ENCODE measurements around the gene FRMD7.
"Not testable (repeated sequence)": the region's sequence is repeated elsewhere in the genome, so short reads cannot be mapped to it uniquely, and the experiment has no call there.

FRMD7 gene

DNA sequence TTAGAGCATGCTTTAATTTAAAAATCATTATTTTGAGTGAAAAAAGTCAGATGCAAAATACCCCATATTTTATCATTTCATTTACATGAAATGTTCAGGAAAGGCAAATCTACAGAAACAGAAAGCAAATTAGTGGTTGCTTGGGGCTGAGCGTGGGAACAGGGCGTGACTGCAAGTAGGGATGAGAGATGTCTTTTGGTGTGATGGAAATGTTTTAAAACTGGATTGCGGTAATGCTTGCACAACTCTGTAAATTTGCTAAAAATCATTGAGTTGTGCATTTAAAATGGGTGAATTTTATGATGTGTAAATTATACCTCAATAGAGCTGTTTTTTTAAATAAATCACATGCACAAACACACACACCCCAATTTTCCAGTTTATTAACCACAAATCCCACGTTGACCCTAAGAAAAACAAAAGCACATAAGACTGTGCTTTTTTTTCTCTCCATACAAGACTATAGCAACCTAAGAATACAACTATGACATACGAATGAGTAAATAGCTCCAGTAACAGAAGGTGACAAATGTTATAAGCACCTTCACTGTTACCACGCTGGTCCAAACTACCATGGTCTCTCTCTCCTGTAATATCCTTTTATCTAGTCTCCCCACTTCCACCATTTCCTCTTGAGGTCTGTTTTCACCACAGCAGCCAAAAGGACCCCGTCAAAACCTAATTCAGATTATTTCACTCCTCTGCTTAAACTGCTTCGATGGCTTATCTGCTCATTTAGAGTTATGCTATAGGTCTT, 37.2 kb downstream of the FRMD7 start:
- DNase-seq = peak; percentile 46

DNA sequence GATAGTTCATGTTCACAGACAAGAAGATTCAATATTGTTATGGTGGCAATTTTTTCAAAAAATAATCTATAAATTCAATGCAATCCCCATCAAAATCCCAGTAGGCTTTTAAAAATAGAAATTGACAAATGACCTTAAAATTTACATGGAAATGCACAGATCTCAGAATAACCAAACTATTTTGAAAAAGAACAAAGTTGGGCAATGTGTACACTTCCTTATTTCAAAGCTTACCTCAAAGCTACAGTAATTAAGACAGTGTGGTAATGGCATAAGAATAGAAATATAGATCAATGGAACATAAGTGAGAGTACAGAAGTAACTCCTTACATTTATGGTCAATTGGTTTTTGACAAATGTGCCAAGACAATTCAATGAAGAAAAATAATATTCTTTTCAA, 39.0 kb downstream of the FRMD7 start:
- DNase-seq = peak; percentile 11

- no peak for DNase-seq
Observed at GRCh38 chrX:132086672-132087071, 41.1 kb downstream of the FRMD7 start.

GRCh38 chrX:132085786-132086185, 42.0 kb downstream of the FRMD7 start:
- peak; percentile 20 for DNase-seq

DNA sequence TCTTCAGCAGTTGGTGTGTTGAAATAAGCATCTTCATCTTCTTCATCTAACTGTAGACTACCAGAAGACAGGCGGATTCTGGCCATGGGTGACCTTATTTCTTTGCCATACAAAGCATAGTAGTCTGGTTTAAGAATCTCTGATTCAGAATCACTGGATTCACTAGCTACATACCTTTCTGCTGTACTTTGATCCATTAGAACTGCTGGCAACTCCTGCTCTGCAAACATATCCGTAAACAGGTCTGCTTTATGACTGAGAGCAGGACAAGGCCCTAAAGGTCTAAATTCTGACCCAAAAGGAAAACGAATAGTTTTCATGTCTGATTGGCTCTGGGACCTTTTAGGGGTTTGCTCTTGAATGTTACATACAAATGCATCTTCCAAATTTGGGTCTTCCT, 49.9 kb downstream of the FRMD7 start:
- DNase-seq = no peak

DNA sequence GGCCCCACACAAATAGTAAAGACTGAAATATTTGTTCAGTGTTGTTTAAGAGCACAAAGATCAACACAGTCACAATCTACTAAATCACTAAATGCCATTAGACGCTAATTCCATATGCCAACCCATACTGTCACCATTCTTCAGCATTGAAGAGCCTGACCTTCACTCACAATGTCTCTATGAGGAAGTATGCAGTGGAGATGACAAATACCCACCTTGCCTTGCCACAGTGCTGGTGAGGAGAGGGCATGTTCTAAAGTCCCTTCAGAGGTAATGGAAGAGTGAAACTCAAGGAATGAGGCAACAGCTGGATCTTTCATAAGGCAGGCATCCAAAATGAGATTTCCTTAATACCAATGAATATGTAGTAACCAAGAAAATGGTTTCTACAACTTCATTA, 50.4 kb downstream of the FRMD7 start:
- no peak for DNase-seq

- peak; percentile 33 for DNase-seq
Observed at GRCh38 chrX:132071254-132071653, 56.6 kb downstream of the FRMD7 start.

DNA sequence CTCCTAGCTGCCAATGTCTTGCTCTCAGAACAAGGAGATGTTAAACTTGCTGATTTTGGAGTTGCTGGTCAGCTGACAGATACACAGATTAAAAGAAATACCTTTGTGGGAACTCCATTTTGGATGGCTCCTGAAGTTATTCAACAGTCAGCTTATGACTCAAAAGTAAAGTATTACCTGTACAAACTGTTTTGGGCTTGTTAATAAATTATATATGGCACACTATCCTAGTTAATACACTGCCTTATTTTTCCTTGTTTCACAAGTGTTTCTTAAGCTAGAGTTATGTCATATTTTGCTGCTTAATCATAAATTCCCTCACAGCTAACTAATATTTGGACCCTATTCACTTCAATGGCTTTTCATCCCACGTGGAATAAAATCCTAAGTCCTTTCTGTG, 59.4 kb downstream of the FRMD7 start:
- DNase-seq = no peak

DNA sequence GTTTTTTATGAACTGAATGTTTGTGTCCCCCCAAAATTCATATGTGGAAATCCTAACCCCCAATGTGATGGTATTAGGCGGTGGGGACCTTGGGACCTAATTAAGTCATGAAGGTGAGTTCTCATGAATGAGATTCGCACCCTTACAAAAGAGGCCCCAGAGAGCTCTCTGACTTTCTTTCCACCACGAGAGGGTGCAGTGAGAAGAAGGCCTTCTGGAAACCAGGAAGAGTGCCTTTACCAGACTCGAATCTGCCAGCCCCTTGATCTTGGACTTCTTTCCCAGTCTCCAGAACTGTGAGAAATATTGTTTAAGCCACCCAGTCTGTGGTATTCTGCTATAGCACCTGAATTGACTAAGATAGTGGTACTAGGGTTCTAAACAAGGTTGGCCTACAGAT, 64.0 kb downstream of the FRMD7 start:
- no peak for DNase-seq

GRCh38 chrX:132063334-132063733, 64.5 kb downstream of the FRMD7 start:
- DNase-seq = no peak

DNA sequence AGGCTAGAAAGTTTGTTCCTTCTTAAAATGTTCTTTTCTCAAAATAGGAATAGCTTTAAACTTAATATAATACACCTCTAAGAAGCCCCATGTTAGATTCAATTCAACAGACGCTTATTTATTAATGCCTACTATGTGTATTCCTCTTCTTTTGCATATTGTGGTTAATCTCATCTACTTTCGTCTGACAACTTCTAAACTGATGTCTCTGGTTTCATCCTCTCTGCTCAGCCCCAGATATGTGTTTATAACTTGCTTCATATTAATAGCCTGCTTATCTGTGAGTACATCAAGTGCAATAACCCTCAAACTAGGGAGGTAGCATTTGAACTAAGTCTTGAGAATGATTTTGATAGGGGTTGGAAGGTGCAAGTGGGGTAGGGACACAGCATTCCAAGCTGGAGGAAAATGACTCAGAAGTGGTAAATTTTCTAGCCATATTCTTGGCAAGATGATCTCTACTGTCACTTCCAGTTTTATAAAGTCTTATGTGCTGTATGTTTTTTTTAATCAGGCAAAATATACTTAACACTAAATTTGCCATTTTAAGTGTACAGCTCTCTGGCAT, 67.8 kb downstream of the FRMD7 start:
- DNase-seq = peak; percentile 11

DNA sequence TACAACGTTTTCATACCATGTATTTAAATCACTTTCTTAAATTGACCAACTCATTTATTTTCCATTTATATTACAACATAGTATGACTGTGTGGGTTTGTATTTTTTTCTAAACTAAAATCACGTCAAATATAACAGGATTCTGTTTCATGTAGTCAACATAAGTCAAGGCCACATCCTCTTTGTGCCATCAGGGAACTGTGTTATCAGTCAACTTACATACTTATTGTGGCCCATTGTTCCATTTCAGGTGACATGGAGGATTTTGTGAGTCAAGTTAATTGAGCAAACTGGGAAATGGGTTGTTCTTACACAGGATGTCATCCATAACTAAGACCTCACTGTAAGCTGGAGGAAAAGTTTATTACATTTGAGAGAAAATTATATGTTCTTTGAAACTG, 68.8 kb downstream of the FRMD7 start:
- no peak for DNase-seq

DNA sequence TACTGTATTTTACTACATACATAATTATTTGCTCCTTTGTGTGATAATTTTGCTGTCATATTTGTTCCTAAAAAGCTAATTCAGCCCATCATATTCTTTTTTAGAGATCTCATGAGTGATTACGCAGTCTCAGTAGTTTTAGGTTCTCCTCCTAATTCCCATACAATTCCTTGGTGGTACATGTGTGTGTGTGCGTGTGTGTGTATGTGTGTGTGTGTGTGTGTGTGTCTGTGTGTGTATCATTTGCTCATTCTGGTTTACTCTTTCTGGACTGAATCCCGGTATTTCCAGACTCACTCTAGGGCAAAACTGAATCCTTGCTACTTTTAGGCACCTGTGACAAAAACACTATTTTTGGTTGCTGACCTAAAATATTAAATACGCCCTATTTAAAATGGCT, 69.8 kb downstream of the FRMD7 start:
- DNase-seq = no peak

- not testable (repeated sequence) for DNase-seq
Observed at GRCh38 chrX:132051778-132052177, 76.0 kb downstream of the FRMD7 start.

DNA sequence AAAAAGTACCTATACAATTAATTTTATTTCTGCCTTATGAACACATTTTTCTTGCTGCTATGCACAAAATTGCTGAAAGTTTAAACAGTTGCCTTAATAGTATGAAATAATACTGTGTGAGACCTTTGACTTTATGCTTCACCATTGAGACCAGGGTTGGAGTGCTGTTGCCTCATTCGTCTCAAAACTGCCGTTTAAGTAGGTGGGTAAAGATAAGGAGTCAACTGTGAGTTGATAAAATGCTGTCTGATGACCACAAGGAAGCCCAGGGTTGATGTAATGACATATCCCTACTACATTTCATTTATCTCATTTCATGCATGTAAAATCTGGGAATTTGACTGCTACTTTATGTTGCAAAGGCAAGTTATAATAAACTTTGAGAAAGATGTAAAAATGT, 81.3 kb downstream of the FRMD7 start:
- DNase-seq = peak; percentile 67

- no peak for DNase-seq
Observed at GRCh38 chrX:132045456-132045855, 82.4 kb downstream of the FRMD7 start.

GRCh38 chrX:132044953-132045352, 82.9 kb downstream of the FRMD7 start:
- DNase-seq = no peak

GRCh38 chrX:132043977-132044376, 83.8 kb downstream of the FRMD7 start:
- DNase-seq = no peak

DNA sequence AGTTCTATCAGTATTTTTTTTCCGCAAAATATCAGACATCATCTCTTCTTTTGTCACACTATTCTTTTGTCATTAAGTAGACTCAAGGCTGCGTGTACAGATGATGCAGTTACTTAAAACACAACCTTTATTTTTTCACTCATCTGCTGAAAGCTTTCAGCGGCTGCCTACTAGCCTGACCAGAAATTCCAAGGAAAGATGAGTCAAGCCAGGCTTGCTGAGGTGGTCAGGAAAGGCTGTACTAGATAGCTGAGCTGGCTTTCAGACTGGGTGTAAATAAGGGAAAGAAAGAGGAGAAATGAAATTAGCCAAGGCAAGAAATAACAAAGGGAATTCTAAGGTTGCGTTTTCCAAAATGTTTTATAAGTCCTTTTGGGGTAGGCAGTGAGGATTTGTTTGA, 86.8 kb downstream of the FRMD7 start:
- DNase-seq = no peak

DNA sequence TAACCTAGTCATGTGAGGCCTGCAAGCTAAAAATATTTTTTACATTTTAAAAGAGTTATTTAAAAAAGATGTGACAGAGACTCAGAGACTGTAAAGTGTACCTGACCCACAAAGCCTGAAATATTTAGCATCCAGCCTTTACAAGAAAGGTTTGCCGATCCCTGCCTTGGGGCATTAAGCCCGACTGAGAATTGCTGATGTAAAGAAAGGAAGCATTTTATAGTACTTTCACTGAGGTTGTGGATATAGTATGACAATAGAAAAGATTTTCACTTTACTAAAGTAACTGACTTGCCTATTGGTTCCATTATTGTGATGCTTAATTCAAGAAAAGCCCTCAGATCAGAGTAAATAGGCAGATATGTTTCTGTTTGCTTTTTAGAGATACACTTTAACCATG, 87.8 kb downstream of the FRMD7 start:
- DNase-seq = no peak

DNA sequence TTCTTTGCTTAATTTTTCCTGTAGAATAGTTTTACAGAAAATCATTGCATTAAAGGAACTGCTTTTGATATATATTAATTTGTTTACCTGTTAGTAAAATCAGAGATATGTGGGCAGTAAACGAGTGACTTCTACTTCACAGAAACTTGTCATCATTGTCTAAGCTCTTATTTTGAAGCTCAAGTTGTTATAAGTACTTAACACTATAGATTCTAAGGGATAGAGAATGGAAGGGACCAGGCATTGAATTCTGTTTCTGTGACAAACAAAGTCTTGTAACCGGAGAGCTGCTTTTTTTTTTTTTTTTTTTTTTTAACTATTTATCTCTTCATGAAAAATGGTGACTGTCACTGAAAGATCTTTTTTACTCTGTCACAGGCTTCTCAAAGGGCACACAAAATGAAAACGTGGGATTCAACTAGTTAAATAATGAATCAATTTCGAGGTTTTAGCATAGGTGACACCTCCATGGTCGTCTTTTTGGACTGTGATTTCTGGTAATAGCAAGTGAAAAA, 90.3 kb downstream of the FRMD7 start:
- DNase-seq = no peak

DNA sequence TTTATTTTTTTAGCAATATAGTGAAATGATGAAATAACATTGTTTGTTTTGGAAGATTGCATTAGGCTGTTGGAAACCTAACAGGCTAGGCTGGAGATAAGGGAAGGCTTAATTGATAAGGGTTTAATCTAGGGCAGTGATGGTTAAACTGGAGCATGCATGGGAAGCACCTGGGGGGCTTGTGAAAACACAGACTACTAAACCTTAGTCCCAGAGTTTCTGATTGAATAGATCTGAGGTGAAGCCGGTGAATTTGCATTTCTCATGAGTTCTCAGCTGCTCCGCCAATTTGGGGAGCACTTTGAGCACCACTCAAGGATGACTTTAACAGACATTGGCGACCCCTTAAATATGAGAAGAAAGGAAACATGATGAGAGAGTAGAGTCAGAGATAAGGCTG, 93.2 kb downstream of the FRMD7 start:
- no peak for DNase-seq

DNA sequence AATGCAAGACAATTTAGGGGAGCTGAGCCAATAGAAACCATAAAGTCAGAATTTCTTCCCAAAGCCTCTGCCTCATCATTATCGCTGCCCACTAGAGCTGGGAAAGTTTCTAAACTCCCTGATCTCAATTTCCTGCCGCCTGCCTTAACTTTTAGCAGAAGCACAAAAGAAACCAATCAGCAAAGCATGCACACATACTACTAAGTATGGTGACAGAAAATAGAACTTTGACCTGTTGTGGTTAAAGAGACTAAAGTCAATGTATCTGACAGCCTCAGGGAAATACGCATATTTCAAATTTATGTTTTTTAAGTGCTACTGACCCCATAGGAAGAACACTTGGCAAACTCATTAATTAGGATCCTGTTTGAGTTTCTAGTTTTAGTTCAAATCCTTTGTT, 94.7 kb downstream of the FRMD7 start:
- DNase-seq = no peak

DNA sequence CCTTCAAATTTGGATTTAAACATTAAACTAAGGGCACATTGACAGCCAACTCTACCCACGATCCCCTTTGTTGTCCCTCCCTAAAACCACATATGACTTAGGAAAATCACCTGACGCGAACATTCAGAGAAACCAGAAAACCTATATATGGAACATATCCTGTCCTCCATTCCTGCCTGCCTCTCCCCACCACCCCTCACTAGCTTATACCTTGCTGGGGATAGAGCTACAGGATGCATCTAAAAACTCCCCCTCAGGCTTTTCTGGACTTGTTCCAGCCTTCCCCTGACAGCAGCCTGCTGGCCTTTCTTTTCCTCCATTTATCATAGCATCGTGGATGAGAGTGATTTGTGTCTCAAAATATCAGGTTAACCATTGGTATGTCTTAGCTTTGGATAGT, 96.0 kb downstream of the FRMD7 start:
- DNase-seq = no peak

- DNase-seq = no peak
Observed at GRCh38 chrX:132030264-132030663, 97.6 kb downstream of the FRMD7 start.
